Skin epidermis (tissue), 12 donors: ENCODE measurements around the gene SDCBP2.

Experiments used
- H3K27ac ChIP-seq, 21 experiments: fragments of 200-600 bp; sonication (generic) in 11 of 21; one replicate each; pipeline ENCODE4 v1.5.0; 2020; ENCODE audit warnings: mild to moderate bottlenecking in 3 of 21, inconsistent platforms in 2 of 21, moderate library complexity in 2 of 21
- H3K4me3 ChIP-seq, 7 experiments: fragments of 200-600 bp; sonication (generic) in 2 of 7; one replicate each; pipeline ENCODE4 v1.5.0; 2020; ENCODE audit warnings: inconsistent platforms in 2 of 7, mild to moderate bottlenecking in 2 of 7, moderate library complexity in 1 of 7

The SDCBP2 gene

GRCh38 chr20:1320902-1321653, 7.9 kb downstream of the SDCBP2 start:
- Histone ChIP-seq H3K4me3 (no peak overlapping the region), H3K27ac (peak overlapping the region in 2 of 21 experiments; percentile 7 to 63)

DNA sequence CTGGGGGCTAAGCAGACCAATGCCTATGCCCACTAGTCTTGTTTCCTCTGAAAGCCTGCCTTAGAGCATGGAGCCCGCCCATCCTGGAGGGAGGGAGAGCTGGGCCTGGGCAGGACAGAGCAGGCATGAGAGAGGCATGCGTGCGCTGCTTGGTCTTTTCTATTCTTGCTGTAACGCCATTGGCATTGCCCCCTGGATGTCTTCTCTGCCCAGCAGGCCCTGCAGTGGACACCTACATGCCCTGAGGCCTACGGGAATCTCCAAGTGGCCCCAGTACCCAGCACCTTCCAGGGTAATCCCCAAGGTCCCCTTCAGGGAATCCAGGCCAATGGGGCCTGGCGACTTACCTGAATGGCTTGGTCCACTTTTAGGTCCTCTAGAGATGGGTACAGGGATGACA, 8.9 kb downstream of the SDCBP2 start:
- no peak overlapping the region for H3K27ac ChIP-seq
- H3K4me3 ChIP-seq: no peak overlapping the region

DNA sequence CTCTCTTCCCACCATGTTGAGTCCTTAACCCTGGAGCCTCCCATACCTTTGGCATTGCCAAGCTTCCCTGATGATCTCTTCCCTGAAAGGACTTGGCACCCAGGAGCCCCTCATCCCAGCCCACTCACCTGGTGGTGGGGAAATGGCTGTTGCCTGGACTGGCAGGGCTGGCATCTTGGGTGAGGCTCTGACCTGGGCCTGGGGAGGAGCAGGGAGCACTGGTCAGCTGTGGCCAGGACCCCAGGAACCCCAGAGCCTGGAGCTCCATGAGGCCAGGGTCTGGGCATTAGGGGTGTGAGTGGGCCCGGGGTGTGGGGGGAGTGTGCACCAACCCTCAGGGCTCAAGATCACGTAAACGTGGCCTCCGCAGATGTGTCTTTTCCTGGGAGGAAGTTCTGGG, 9.5 kb downstream of the SDCBP2 start:
- H3K27ac ChIP-seq: no peak overlapping the region
- no peak overlapping the region for H3K4me3 ChIP-seq

GRCh38 chr20:1319051-1319450, 9.9 kb downstream of the SDCBP2 start:
- no peak overlapping the region for H3K4me3 ChIP-seq

DNA sequence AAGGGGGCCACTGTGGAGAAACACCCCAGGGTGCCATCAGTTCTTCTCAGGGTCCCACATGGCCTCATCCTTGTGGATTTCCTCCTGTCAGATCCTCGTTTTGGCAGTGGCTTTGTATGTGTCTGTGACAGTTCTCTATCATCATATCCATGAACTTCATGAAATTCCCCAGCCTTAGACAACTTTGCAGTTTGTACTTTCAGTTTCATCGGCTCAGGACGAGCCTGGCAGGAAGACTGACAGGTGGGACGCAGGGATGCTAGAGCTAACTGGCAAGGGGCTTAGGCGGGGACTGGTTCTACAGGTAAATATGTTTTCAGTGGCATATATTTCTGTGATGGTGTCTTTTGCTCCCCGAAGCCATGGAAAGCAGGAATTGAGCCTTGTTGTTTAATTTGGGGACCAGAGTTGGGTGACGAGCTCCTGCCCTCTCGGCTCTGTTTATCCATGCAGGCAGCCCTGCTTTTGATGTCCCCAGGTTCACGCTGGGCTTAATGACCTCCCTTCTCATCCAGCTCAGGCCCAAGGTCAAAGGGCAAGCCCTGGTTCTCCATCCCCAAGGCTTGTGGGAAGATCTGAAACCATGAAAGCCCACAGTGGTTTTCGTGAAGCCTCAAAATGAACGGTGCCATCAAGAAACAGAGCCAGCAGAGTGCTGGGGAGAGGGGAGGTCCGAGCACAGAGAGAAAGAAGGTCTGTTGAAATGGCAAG, 11.2 kb downstream of the SDCBP2 start:
- no peak overlapping the region for H3K4me3 ChIP-seq

More at GRCh38 chr20:1319051-1319450, 9.9 kb downstream of the SDCBP2 start:
- H3K27ac ChIP-seq: no peak overlapping the region

DNA sequence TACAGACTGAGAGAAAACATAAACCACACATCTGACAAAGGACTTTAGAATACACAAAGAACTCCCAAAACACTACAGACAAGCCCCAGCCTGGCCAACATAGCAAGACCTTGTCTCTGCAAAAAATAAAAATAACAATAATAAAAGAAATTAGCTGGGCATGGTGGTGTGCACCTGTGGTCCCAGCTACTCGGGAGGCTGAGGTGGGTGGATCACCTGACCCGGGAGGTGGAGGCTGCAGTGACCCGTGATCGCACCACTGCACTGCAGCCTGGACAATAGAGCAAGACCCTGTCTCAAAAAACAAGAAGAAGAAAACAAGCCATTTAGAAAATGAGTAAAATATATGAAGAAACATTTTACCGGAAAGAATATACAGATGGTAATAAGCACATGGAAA, 13.1 kb downstream of the SDCBP2 start:
- Histone ChIP-seq H3K27ac (no peak overlapping the region), H3K4me3 (no peak overlapping the region)

More for the DNA sequence above, 11.2 kb downstream of the SDCBP2 start:
- no peak overlapping the region for H3K27ac ChIP-seq

DNA sequence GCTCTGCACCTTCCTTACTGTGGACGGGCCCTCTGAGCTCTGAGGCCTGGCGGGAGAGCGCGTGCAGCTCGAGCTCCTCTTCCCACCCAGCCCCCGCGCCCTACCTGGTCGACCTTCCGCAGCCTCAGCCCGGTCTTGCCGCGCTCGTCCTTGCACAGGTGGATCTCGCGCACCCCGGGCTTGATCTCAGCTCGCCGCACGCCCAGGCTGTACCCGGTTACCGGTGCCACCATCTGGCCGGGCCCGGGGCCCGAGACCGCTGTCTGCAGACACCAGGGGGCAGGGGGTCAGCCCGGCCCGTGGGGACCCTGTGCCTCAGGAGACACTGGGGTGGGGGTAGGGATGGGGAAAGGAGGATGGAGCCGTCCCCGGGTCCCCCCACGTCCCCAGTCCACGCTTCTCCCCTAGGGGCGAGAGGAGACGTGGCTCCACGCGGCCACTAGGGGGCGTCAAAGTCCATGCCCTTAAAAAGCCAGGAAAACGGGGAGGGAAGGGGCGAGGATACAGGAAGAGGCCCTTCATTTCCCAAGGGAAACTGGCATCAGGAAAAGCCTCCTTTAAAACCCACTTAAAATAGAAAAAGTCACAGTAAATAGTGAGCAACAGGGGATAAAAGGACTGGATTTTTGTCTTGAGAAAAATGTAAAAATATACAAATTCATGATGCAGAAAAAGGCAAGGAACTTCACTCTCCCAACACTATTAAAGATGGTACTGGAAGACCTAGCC, 15.5 kb downstream of the SDCBP2 start:
- Histone ChIP-seq H3K27ac (peak overlapping the region in 4 of 21 experiments; percentile 17 to 31 (median 20)), H3K4me3 (no peak overlapping the region)

DNA sequence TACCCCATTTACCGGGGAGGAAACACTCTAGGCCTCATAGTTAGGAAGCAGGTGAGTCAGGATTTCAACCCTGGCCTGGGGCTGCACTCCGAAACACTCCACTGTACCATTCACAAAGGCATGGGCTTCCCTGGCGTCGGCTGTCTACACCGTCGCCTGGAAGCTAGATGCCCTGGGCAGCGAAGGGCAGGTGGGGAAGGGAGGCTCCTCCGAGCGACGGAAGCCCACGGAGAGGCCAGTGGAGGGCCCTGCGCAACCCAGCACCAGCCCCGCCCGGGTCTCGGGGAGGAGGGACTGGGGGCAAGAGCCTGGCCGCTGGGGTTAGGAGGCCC, 16.1 kb downstream of the SDCBP2 start:
- no peak overlapping the region for H3K27ac ChIP-seq
- H3K4me3 ChIP-seq: no peak overlapping the region

DNA sequence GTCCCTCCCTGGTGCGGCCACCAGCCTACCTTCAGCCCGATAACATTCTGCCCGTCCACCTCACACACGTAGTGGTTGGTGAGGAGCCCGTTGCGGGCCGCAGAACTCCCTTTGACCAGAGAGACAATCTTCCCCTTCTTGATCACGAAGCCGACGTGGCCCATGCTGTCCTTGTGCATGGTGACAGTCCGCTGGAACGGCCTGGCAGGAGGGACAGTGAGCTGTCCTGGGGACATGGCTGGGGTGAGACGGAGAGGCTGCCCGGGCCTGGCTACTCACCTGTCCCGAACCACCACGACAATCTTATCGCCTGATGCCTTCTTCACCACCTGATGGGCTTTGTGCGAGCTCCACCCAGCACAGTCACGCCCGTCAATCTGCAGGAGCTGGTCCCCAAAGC, 16.6 kb downstream of the SDCBP2 start:
- Histone ChIP-seq H3K4me3 (no peak overlapping the region), H3K27ac (no peak overlapping the region)

GRCh38 chr20:1310506-1311190, 18.3 kb downstream of the SDCBP2 start:
- Histone ChIP-seq H3K27ac (no peak overlapping the region), H3K4me3 (no peak overlapping the region)

- H3K27ac ChIP-seq: no peak overlapping the region
- no peak overlapping the region for H3K4me3 ChIP-seq
These were observed 18.9 kb downstream of the SDCBP2 start for GRCh38 chr20:1310071-1310470.

DNA sequence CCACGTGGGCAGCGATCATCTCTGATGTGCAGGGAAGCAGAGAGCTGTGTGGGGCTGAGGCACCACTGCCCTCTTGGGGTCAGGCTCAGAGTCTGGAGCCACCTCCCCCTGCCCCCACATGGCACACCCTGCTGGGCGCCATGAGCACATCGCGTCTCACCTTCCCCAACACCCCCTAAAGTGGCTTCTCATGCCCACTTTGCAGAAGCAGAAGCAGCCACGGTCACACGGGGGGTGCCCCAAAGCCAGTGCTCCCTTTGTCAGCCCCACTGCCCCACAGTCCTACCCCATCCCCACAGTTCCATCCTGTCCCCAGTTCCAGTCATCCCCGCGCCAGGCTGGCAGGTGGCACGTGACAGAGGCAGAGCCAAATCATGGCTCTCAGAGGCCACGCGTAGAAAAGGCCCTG, 19.5 kb downstream of the SDCBP2 start:
- no peak overlapping the region for H3K27ac ChIP-seq
- no peak overlapping the region for H3K4me3 ChIP-seq

GRCh38 chr20:1308702-1309095, 20.2 kb downstream of the SDCBP2 start:
- Histone ChIP-seq H3K27ac (no peak overlapping the region), H3K4me3 (no peak overlapping the region)

- H3K27ac ChIP-seq: no peak overlapping the region
These were observed 20.8 kb downstream of the SDCBP2 start for GRCh38 chr20:1308067-1308701.

DNA sequence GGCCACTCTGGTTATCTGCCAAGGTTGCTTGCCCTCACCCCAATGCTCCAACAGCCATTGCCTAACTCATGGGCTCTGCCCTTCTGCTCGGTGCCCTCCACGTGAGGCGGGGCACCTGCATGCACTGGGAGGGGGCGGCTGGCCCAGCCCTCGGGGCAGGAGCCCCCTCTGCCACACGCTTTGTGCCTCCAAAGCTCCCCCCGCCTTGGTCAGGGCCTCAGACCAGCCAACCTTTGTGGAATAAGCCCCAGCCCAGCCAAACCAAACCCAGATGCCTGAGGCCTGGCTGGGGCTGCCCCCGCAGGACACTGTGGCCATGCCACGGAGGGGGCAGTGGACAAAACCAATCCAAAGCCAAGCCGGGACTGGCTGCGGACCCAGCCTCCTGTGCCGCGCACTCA, 21.4 kb downstream of the SDCBP2 start:
- Histone ChIP-seq H3K4me3 (no peak overlapping the region), H3K27ac (no peak overlapping the region)

More at GRCh38 chr20:1308067-1308701, 20.8 kb downstream of the SDCBP2 start:
- H3K4me3 ChIP-seq: no peak overlapping the region

GRCh38 chr20:1307171-1307570, 21.8 kb downstream of the SDCBP2 start:
- Histone ChIP-seq H3K27ac (no peak overlapping the region), H3K4me3 (no peak overlapping the region)

GRCh38 chr20:1306316-1307135, 22.4 kb downstream of the SDCBP2 start:
- no peak overlapping the region for H3K4me3 ChIP-seq

DNA sequence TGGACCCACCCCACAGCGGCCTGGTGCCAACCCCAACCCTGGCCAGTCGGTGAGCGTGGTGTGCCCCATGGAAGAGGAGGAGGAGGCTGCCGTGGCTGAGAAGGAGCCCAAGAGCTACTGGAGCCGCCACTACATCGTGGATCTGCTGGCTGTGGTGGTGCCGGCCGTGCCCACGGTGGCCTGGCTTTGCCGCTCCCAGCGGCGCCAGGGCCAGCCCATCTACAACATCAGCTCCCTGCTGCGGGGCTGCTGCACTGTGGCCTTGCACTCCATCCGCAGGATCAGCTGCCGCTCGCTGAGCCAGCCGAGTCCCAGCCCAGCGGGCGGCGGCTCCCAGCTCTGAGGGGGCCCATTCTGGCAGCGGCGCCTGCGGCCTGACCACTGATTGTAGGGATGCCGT, 23.2 kb downstream of the SDCBP2 start:
- H3K27ac ChIP-seq: no peak overlapping the region
- H3K4me3 ChIP-seq: no peak overlapping the region

More at GRCh38 chr20:1306316-1307135, 22.4 kb downstream of the SDCBP2 start:
- no peak overlapping the region for H3K27ac ChIP-seq
